ENCODE measurements around the gene GCHFR. TPM values are rescaled to one million over a fixed set of nuclear protein-coding genes. Genes with fewer than 3 reads are reported as not detected.

The GCHFR gene
- total and polyA plus RNA-seq, 2 of the 4 experiments (the other 2 are of a cell fraction): 2.3 to 6.5 TPM

GRCh38 chr15:40768521-40769273, 4.8 kb downstream of the GCHFR start:
- H3K36me3 ChIP-seq (ENCODE audit: control insufficient read depth, insufficient read depth, low read length): peaks cover 26% of the 10 kb centered on the region
- H3K14ac ChIP-seq (replicated peaks; ENCODE audit: low read depth, low read length): no peak overlapping the region
- no peak overlapping the region for H4K5ac ChIP-seq (ENCODE audit: low read depth, low read length)
- intact Hi-C loops (cut with micrococcal nuclease): no loop called here
- ATAC-seq (ENCODE audit: low read depth): no peak
- H2AFZ ChIP-seq (replicated peaks; ENCODE audit: low read length, poor library complexity): no peak overlapping the region
- DNase-seq: no peak
- no peak overlapping the region for H2BK5ac ChIP-seq (ENCODE audit: low read depth, low read length, poor library complexity, severe bottlenecking)
- H3K18ac ChIP-seq (ENCODE audit: low read depth, low read length): no peak overlapping the region
- in situ Hi-C loops (cut with MboI; ENCODE audit: low sequenced_read_pairs): no loop called here
- H3K9me3 ChIP-seq (ENCODE audit: control insufficient read depth, insufficient read depth, low read length): no peaks in the 10 kb centered on the region
- no peak overlapping the region for H3K9ac ChIP-seq (ENCODE audit: low read depth, low read length)
- no peaks in the 10 kb centered on the region; a peak in 1 of 4 replicates for H3K79me1 ChIP-seq (ENCODE audit: low read depth in 1 of 2, low read length in 2 of 2)
- POLR2A ChIA-PET (ENCODE audit: unreplicated experiment): no interaction called here
- H2BK120ac ChIP-seq (ENCODE audit: low read depth, low read length): no peak overlapping the region
- WGBS, 2 experiments (ENCODE audit: extremely low coverage in 2 of 2, insufficient read length in 1 of 2): 94% methylated on average over 3 of the region's 21 CpGs; no CpG with 5 or more reads in 1 of the 2 experiments
- H4K20me1 ChIP-seq (ENCODE audit: insufficient read depth, low read length): peaks cover 9% of the 10 kb centered on the region; the same call in 1 of the 2 replicates
- dilution Hi-C loops (cut with HindIII; ENCODE audit: low sequenced_read_pairs, unreplicated experiment): no loop called here
- no peak overlapping the region for H3K4ac ChIP-seq (ENCODE audit: low read depth, low read length)
- no peak overlapping the region; the same call in 1 of the 2 replicates for H3K23ac ChIP-seq (ENCODE audit: low read depth, low read length)
- H2BK20ac ChIP-seq (ENCODE audit: low read depth, low read length): no peak overlapping the region
- no peak overlapping the region for H3K56ac ChIP-seq (ENCODE audit: extremely low read depth, insufficient read depth, low read length)
- no peak overlapping the region for H3K27ac ChIP-seq (ENCODE audit: insufficient read depth, low read length)
- no peak overlapping the region for H3K4me3 ChIP-seq (ENCODE audit: insufficient read depth, low read depth, low read length)
- no peak overlapping the region for H4K91ac ChIP-seq (ENCODE audit: insufficient read depth, low read depth, low read length)
- no peak overlapping the region for H3K4me2 ChIP-seq (ENCODE audit: low read depth, low read length)
- no peaks in the 10 kb centered on the region for H3K27me3 ChIP-seq (ENCODE audit: control insufficient read depth, insufficient read depth, low read length)
- TF ChIP-seq NFE2L2 (IDR thresholded peaks at IDR 0.05; ENCODE audit: low read depth, low read length) (no peak), CHD1 (IDR thresholded peaks at IDR 0.05; ENCODE audit: low read depth, low read length) (no peak), USF2 (IDR thresholded peaks at IDR 0.05; ENCODE audit: low read depth, low read length) (no peak), FOS (IDR thresholded peaks at IDR 0.05; ENCODE audit: low read depth, low read length) (no peak), MAFK (IDR thresholded peaks at IDR 0.05; ENCODE audit: low read depth, low read length) (no peak), RFX5 (IDR thresholded peaks at IDR 0.05; ENCODE audit: low read depth, low read length) (no peak), RAD21 (IDR thresholded peaks at IDR 0.05; ENCODE audit: low read length) (no peak)
- TF ChIP-seq, protein P1, sequence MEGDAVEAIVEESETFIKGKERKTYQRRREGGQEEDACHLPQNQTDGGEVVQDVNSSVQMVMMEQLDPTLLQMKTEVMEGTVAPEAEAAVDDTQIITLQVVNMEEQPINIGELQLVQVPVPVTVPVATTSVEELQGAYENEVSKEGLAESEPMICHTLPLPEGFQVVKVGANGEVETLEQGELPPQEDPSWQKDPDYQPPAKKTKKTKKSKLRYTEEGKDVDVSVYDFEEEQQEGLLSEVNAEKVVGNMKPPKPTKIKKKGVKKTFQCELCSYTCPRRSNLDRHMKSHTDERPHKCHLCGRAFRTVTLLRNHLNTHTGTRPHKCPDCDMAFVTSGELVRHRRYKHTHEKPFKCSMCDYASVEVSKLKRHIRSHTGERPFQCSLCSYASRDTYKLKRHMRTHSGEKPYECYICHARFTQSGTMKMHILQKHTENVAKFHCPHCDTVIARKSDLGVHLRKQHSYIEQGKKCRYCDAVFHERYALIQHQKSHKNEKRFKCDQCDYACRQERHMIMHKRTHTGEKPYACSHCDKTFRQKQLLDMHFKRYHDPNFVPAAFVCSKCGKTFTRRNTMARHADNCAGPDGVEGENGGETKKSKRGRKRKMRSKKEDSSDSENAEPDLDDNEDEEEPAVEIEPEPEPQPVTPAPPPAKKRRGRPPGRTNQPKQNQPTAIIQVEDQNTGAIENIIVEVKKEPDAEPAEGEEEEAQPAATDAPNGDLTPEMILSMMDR (conservative IDR thresholded peaks at IDR 0.05; ENCODE audit: low read depth, low read length): no peak
- no peak overlapping the region for H4K8ac ChIP-seq (ENCODE audit: low read depth in 2 of 2, low read length in 2 of 2)
- no peak overlapping the region for H2AK9ac ChIP-seq (replicated peaks; ENCODE audit: low read depth, low read length, poor library complexity)
- BruUV-seq (replicated peaks): no TSS peak
- CTCF ChIA-PET: no interaction called here
- peaks cover 20% of the 10 kb centered on the region for H3K4me1 ChIP-seq (ENCODE audit: control insufficient read depth, insufficient read depth, low read length)
- H3K9me1 ChIP-seq (ENCODE audit: insufficient read depth, low read length): peaks cover 12% of the 10 kb centered on the region
- H2AK5ac ChIP-seq (ENCODE audit: low read depth, low read length): no peak overlapping the region
- no peak overlapping the region for H2BK15ac ChIP-seq (ENCODE audit: low read depth, low read length)

All from IMR-90 (cell line).